BJ (cell line): Measurements from ENCODE around the gene TBXAS1. TPM values are rescaled to one million over a fixed set of nuclear protein-coding genes. Genes with fewer than 3 reads are reported as not detected.

Experiments
- CTCF ChIA-PET: fragments of 350-600 bp; formaldehyde crosslinking; extraction: SDS; loops from one replicate; lab custom pipeline; 2021; ENCODE audit warnings: antibody characterized with exemption, inconsistent platforms; lab: Yijun Ruan, JAX
- POLR2A ChIA-PET: fragments of 300-600 bp; sonication (Branson Sonifier 250); formaldehyde crosslinking; extraction: SDS; loops from one replicate; lab custom pipeline; 2021; ENCODE audit warnings: antibody characterized with exemption; lab: Charles Lee
- DNase-seq: peaks from one replicate; pipeline ENCODE4 v3.0.0-alpha.2; 2011; ENCODE audit warnings: low read depth
- H3K27me3 ChIP-seq: 2 replicates; pipeline ENCODE4 v1.6.0; 2011; ENCODE audit warnings: low read length; ENCODE audit not compliant: control insufficient read depth, insufficient read depth
- H3K36me3 ChIP-seq: 2 replicates; pipeline ENCODE4 v1.5.1; 2011; ENCODE audit warnings: low read length; ENCODE audit not compliant: control insufficient read depth, insufficient read depth
- H3K4me3 ChIP-seq: 2 replicates; pipeline ENCODE4 v1.5.1; 2011; ENCODE audit warnings: low read depth, mild to moderate bottlenecking, control low read depth, low read length
- CTCF ChIP-seq: IDR thresholded peaks from 2 replicates; pipeline ENCODE4 v1.5.1; 2011; ENCODE audit warnings: low read depth, mild to moderate bottlenecking, control low read depth, inconsistent platforms, low read length, moderate library complexity; ENCODE audit not compliant: insufficient read depth
- polyA plus RNA-seq: library from polyadenylated mRNA; depleted of rRNA; stranded (reverse); fragments of >200 nt; gene quantifications from 2 replicates; pipeline ENCODE4 v1.2.3, GENCODE V29; 2011

TBXAS1 gene
- polyA plus RNA-seq, 1 experiment: 0.16 TPM

- Histone ChIP-seq H3K36me3 (no peaks in the 10 kb centered on the region), H3K4me3 (no peak overlapping the region), H3K27me3 (peaks cover 3% of the 10 kb centered on the region; the same call in 1 of the 2 replicates)
- POLR2A ChIA-PET: no interaction called here
- no peak for TF ChIP-seq CTCF
- no peak for DNase-seq
- CTCF ChIA-PET: no interaction called here
Measured at GRCh38 chr7:139942636-139943035, 113.6 kb downstream of the TBXAS1 start.

DNA sequence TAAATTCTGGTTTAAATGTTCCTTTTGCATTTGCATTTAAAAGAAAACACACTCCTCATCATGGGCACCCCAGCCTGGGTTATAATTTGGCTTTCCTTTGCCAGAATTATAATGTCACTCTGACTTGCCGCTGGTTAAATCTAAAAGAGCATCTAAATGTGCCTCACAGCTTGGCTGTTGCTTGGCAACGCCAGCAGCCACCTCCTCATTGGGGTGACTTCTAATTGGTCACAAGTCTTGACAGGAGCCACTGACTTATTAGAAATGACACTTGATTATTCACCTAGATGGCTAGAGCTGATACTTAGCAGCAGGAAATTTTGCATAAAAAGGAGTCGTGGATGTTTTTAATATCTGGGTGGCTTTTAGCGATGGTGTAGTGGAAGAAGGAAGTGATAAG, 114.3 kb downstream of the TBXAS1 start:
- H3K27me3 ChIP-seq: 0 out of 2 replicates have a peak, but pooled peaks cover 3% of the 10 kb centered on the region
- CTCF ChIA-PET: no interaction called here
- POLR2A ChIA-PET: no interaction called here
- no peak for TF ChIP-seq CTCF
- H3K36me3 ChIP-seq: no peaks in the 10 kb centered on the region
- DNase-seq: no peak
- no peak overlapping the region for H3K4me3 ChIP-seq

GRCh38 chr7:139944248-139944647, 115.2 kb downstream of the TBXAS1 start:
- ChIA-PET POLR2A (no interaction called here), CTCF (no interaction called here)

GRCh38 chr7:139946533-139946932, 117.5 kb downstream of the TBXAS1 start:
- no peak for DNase-seq
- 0 out of 2 replicates have a peak, but pooled peaks cover 3% of the 10 kb centered on the region for H3K27me3 ChIP-seq
- POLR2A ChIA-PET: no interaction called here
- CTCF ChIA-PET: no interaction called here
- TF ChIP-seq CTCF: no peak
- no peaks in the 10 kb centered on the region for H3K36me3 ChIP-seq
- no peak overlapping the region for H3K4me3 ChIP-seq

More at GRCh38 chr7:139944248-139944647, 115.2 kb downstream of the TBXAS1 start:
- H3K4me3 ChIP-seq: no peak overlapping the region
- H3K36me3 ChIP-seq: no peaks in the 10 kb centered on the region
- no peak for DNase-seq
- 0 out of 2 replicates have a peak, but pooled peaks cover 3% of the 10 kb centered on the region for H3K27me3 ChIP-seq
- no peak for TF ChIP-seq CTCF

DNA sequence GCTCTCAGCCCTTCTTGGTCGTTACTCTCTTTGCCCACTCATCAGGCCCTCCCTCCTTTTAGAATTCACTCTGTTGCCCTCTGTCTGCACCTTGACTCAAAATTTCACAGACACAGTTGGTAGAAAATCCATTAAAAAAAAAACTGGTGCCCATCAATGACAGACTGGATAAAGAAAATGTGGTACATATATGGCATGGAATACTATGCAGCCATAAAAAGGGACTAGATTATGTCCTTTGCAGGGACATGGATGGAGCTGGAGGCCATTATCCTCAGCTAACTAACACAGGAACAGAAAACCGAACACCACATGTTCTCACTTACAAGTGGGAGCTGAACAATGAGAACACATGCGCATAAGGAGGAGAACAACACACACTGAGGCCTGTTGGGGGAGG, 118.0 kb downstream of the TBXAS1 start:
- Histone ChIP-seq H3K36me3 (no peaks in the 10 kb centered on the region), H3K27me3 (0 out of 2 replicates have a peak, but pooled peaks cover 3% of the 10 kb centered on the region), H3K4me3 (no peak overlapping the region)
- no peak for TF ChIP-seq CTCF
- DNase-seq: no peak
- ChIA-PET CTCF (no interaction called here), POLR2A (no interaction called here)
